ENCODE results near the gene FAM83C.
"Not testable (repeated sequence)": the region's sequence is repeated elsewhere in the genome, so short reads cannot be mapped to it uniquely, and the experiment has no call there.

The FAM83C gene

DNA sequence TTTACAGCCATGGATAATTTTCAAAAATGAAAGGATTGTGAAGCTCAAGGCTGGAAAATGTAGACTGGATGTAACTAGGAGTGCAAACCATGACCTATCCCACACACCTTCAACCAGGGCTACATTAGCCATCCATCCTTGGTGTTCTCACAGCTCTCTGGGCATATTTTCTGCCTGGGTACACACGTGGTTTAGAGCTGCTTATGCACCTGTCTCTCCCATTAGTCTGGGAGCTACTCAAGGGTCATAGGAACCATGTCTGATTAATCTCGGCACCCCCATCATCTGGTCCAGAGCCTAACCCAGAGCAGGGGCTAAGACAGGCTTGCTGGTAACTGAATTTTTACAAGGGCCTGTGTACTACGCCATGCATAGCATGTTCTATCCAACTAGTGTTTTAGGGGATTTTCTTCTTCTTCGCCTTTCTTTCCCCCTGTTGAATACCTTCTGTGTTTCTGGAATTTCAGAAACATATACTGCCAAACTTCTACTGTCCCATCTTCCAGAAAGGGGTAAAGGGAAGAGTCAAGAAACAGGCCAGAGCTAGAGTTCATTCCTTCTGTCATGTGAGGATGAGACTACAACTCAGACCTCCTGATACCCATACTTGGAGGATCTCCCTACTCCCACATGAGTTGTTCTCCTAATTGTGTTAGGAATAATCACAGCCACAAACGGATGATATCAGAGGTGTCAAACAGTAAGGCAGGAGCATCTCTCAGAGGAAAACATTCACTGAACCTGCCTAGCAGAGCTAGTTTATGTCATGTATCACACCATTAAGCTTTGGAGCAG lies 25.4 kb upstream of the FAM83C start:
- no peak for DNase-seq

GRCh38 chr20:35316086-35316485 lies 23.9 kb upstream of the FAM83C start:
- no peak for DNase-seq

DNA sequence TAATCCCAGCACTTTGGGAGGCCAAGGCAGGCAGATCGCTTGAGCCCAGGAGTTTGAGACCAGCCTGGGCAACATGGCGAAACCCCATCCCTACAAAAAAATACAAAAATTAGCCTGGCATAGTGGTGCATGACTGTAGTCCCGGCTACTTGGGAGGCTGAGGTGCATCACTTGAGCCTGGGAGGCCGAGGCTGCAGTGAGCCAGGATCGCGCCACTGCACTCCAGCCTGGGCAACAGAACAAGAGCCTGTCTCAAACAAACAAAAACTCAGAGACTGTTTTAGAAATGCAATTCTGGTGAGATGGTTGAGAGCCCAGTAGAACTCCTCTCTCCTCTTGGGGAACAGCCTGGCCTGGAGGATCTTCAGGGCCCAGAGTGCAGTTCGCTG lies 23.4 kb upstream of the FAM83C start:
- not testable (repeated sequence) for DNase-seq

GRCh38 chr20:35314816-35315631 lies 22.8 kb upstream of the FAM83C start:
- DNase-seq: no peak

GRCh38 chr20:35312318-35312717 lies 20.1 kb upstream of the FAM83C start:
- DNase-seq: no peak

- no peak for DNase-seq
These were observed 19.6 kb upstream of the FAM83C start for GRCh38 chr20:35311822-35312221.

GRCh38 chr20:35311409-35311808 lies 19.2 kb upstream of the FAM83C start:
- no peak for DNase-seq

DNA sequence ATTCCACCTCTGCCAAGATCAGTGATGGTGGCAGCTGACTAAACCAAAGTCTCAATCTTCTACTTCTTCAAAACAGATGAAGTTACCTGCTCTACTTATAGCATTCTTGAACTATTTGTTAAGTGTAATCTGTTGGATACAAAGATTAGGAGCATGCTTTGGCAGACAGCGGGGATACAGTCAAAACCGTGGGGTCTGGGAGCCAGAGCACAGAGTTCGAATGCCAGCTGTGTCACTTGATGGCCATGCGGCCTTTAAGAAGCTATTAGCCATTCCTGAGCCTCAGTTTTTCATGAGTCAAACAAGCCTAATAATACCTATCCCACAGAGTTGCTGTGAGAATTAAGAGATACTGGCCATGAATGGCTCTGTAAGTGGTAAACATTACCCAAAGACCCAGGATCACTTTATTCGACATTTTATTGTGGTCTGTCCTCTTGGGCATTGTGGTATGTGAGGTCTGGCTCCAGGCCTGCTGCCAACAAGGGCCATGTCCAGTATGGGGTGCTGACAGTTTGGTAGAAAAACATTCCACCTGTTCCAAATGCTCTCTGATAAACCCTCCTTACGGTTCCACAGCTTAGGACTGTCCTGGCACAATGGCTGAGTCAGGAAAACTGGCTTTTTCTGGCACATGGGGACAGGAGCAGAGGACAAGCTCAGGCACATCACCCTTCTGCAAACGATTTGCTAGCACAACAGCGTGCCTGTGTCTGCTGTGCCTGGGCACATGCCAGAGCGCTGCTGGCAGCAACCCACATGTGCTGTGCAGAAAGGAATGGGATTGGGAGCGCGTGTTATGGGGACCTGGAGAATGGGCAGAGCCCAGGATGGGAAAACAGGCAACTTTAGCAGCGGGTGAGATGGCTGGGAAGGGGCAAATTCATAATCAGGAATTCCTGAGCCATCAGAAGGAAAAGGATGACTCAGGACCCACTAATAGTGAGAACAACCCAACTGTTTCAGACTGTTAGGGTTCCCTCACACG lies 15.7 kb upstream of the FAM83C start:
- peak; percentile 85 for DNase-seq

DNA sequence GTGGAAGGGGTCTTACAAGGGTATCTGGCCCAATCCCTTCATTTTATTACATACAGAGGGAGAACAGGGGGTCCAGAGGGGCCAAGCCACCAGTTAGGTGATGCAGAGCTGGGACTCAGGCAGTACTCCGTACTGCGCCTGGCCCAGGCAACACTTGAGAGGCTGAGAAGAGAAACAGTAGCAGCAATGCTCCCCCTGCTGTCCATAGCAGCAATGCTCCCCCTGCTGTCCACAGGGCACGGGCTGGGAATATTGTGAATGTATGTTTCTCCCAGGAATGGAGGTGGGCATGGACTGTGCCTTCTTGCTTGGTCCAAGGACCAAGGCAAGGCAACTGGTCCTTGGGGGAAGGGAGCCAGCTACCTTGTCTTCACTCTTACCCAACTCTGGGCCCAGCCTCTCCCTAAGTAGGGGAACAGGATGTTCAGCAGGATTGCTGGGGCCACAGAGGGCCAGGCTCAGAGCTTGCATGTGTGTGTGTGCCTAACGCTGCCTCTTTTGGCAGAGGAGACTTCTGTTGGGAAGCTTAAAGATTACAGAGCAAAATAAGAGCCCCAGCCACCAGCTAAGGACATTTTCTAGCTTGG lies 14.8 kb upstream of the FAM83C start:
- DNase-seq: peak; percentile 19

DNA sequence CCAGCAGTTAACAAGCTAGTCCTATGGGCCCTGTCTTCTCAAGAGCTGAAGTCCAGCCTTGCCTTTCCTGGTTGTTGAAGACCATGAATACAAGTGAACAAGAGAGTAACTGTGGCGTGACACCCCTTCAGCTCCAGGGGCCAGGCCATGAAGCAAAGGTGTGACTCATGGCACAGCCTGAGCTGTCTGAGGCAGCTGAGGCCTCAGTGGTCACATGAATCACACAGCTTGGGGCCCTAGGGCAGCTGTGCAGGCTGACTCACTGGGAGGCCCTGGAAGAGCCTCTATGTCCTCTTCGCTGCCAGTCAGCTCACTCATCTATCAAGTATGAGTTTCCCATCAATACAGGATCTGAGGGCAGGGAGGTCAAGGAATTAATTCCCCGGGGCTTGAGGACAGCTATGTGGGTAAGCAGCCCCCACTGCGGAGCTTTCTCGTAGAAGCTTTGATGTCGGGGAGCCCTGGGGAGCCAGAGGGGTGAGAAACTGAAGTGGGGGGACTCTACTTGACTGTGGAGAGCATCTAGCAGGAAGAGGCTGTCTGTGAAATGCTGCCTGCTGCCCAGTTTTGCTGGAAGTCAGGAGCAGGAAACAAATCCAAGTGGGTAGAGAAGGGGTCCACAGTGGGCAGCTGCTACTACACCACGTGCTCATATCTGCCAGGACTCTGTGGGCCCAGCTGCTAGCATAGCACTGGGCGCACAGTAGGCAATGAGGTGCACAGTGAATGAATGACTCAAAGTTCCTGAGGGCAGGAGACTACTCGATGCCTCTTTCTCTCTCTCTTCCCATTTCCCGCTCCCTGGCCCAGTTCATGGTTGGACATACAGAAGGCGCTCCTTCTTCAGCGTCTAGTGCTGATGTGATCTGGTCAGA lies 13.7 kb upstream of the FAM83C start:
- no peak for DNase-seq

DNA sequence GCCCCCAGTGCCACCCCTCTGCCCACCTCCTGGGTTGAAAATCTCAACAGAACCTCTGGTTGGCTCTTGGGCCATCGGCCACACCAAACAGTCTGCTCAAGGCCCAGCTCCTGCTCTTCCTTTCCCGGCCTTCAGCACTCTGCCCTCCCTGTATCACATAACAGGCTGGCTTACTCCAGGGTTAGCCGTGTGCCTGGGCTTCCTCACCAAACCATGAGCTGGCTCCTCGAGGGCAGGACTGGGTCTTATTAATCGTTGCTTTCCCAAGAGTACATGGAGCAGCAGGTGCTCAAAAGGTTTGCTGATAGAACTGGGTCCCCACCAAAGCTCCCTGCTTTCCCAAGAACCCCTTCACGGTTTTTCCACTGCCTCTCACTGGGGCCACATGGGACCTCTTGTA lies 12.7 kb upstream of the FAM83C start:
- DNase-seq: no peak

DNA sequence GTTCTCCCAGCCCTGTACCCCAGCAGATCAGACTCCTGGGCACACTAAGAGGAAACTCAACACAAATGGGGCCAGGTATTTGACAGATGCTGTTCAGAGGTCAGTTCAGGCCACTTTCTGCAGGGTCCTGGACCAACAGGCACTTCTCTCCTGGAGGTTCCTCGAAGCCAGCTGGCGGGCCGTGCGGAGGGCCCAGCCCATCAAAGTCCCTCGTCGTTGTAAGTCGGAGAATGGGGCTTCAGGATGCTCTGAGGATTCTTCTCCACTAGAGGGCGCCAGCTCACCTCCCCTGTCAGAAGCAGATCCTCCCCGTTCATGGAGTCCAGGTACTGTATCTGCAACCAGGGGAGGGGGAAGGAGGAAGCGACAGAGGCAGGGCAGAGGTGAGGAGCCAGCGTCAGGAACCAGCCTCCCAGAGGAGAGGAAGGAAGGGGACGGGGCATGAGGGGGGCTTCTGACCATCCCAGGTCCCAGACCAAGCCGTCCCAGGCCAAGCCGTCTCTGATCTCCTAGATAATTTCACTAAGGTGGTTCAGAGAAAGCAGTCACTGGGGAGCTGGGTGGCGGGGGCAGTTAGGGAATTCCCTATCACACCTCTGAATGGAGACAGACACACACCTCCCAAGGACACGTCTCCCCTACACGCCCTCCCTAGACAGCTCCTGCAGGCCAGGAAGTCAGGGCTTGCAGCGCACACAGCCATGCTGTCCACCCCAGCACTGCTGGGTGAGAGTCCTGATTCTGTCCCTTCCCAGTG lies 11.7 kb upstream of the FAM83C start:
- DNase-seq: peak; percentile 80

DNA sequence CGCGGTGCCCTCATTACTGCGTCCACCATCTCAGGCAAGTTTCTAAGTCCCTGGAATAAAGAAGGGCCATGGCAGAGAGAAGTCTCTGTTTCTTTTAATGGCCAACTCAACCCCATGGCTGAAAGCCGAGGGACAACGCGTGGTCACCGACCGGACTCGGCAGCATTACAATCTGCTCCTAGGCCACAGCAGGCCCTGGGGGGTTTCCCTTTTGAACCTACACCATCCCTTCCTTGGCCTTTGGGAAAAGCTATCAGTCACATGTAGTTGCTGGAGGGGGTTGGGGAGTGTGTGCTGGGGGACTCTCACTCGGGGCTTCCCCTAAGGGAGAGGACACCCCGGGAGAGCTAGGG lies 11.1 kb upstream of the FAM83C start:
- DNase-seq: no peak

GRCh38 chr20:35302421-35303335 lies 10.5 kb upstream of the FAM83C start:
- DNase-seq: no peak

GRCh38 chr20:35301426-35301825 lies 9.2 kb upstream of the FAM83C start:
- no peak for DNase-seq

DNA sequence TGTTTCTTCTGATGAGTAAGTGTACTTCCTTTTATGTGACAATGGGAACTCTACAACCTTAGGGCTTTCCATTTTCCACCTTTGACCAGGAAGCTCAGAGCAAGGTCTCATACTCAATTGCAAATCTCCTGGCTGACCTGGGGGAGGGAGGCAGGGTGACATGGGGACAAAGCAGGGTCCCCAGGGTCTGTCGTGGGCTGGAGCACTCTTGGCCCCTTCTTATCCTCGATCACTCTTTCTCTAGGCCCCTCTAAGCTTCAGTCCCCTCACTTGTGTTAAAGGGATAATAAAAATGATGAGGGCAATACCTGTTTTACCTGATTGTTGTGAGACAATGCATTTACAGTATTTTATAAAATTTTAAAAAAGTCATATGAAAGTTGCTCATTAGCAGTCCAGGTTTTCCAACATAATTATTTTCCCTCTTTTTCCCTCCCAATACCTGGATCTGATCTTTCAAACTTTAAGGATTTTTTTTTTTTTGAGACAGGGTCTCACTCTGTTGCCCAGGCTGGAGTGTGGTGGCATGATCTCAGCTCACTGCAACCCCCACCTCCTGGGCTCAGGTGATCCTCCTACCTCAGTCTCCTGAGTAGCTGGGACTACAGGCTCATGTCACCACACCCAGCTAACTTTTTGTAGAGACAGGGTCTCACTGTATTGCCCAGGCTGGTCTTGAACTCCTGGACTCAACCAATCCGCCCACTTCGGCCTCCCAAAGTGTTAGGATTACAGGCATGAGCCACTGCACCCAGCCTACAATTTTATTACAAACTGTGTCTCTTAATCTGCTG lies 8.4 kb upstream of the FAM83C start:
- DNase-seq: no peak

- DNase-seq: no peak
These were observed 7.6 kb upstream of the FAM83C start for GRCh38 chr20:35299780-35300179.

GRCh38 chr20:35298264-35298663 lies 6.0 kb upstream of the FAM83C start:
- DNase-seq: no peak

GRCh38 chr20:35297740-35298139 lies 5.5 kb upstream of the FAM83C start:
- DNase-seq: no peak

All from NCI-H2171 (cell line).